ENCODE results near the gene KRT1. TPM values are rescaled to one million over a fixed set of nuclear protein-coding genes. Genes with fewer than 3 reads are reported as not detected.

Gene KRT1
- total RNA-seq: not detected in 3 replicates
- long read RNA-seq: 0 reads

- H3K4me3 Mint-ChIP-seq (ENCODE audit: unreplicated experiment): no peak within 1 kb of the TSS
- H3K9me3 Mint-ChIP-seq (ENCODE audit: low read depth): no peaks in the 10 kb centered on the region
- no peaks in the 10 kb centered on the region for H3K36me3 Mint-ChIP-seq (ENCODE audit: low read depth)
- no peak for TF ChIP-seq CTCF (IDR thresholded peaks at IDR 0.05)
- H3K27ac Mint-ChIP-seq (ENCODE audit: unreplicated experiment): no peak within 1 kb of the TSS
- peaks cover 72% of the 10 kb centered on the region for H3K27me3 Mint-ChIP-seq (ENCODE audit: low read depth)
- no peak for DNase-seq (ENCODE audit: low spot score)
- no peaks in the 10 kb centered on the region for H3K4me1 Mint-ChIP-seq (ENCODE audit: low read depth)
Observed at GRCh38 chr12:52680363-52680762, at the start of gene KRT1. Gene KRT1 (minus strand): TSS chr12:52680407. CDS start chr12:52680348, 59 bp downstream.

DNA sequence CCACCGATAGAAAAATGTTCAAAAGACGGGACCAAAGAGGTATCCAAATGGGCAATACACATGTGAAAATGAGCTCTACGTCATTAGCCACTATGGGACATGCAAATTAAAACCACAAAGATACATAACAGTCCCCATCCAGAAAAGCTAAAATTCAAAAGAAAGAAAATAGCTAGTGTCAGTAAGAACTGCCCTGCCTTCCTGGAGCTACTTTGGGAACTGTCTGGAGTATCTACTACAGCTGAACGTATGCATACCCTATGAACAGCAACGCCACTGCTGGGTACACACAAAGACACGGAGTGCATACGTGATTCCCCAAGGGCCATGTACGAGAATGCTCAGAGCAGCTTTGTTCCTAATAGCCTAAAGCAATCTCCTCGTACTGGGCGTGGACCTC is 48.9 kb upstream of the KRT1 start:
- Mint-ChIP-seq H3K4me1 (ENCODE audit: low read depth) (no peaks in the 10 kb centered on the region), H3K9me3 (ENCODE audit: low read depth) (no peaks in the 10 kb centered on the region), H3K27me3 (ENCODE audit: low read depth) (peaks cover 58% of the 10 kb centered on the region), H3K36me3 (ENCODE audit: low read depth) (no peaks in the 10 kb centered on the region), H3K27ac (ENCODE audit: unreplicated experiment) (no peak overlapping the region), H3K4me3 (ENCODE audit: unreplicated experiment) (no peak overlapping the region)
- TF ChIP-seq CTCF (IDR thresholded peaks at IDR 0.05): no peak
- no peak for DNase-seq (ENCODE audit: low spot score)

- TF ChIP-seq CTCF (IDR thresholded peaks at IDR 0.05): no peak
- no peak overlapping the region for H3K27ac Mint-ChIP-seq (ENCODE audit: unreplicated experiment)
- DNase-seq (ENCODE audit: low spot score): no peak
- H3K4me1 Mint-ChIP-seq (ENCODE audit: low read depth): no peaks in the 10 kb centered on the region
- no peak overlapping the region for H3K4me3 Mint-ChIP-seq (ENCODE audit: unreplicated experiment)
- H3K9me3 Mint-ChIP-seq (ENCODE audit: low read depth): no peaks in the 10 kb centered on the region
- peaks cover 55% of the 10 kb centered on the region for H3K27me3 Mint-ChIP-seq (ENCODE audit: low read depth)
- H3K36me3 Mint-ChIP-seq (ENCODE audit: low read depth): no peaks in the 10 kb centered on the region
Observed at GRCh38 chr12:52728374-52728773, 48.2 kb upstream of the KRT1 start.

DNA sequence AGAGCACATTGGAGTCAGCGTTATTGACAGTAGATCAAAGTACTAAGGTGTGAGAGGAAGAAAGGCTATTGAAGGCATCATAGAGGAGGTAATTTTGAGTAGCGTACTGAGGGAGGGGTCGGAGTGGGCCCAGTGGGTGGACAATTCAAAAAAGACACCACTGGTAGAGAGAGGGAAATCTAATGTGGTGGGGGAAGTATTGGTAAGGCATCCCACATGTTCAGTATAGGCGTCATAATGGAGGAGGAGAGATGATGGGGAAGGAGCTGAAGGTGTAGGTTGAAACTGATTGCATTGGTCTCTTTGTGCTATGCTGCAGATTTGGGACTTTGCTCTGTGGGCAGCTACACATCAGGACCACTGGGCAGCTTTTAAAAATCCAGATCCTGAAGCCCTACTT is 46.8 kb upstream of the KRT1 start:
- TF ChIP-seq CTCF (IDR thresholded peaks at IDR 0.05): no peak
- Mint-ChIP-seq H3K36me3 (ENCODE audit: low read depth) (no peaks in the 10 kb centered on the region), H3K9me3 (ENCODE audit: low read depth) (no peaks in the 10 kb centered on the region), H3K27ac (ENCODE audit: unreplicated experiment) (no peak overlapping the region), H3K4me1 (ENCODE audit: low read depth) (no peaks in the 10 kb centered on the region), H3K27me3 (ENCODE audit: low read depth) (peaks cover 67% of the 10 kb centered on the region), H3K4me3 (ENCODE audit: unreplicated experiment) (no peak overlapping the region)
- no peak for DNase-seq (ENCODE audit: low spot score)

DNA sequence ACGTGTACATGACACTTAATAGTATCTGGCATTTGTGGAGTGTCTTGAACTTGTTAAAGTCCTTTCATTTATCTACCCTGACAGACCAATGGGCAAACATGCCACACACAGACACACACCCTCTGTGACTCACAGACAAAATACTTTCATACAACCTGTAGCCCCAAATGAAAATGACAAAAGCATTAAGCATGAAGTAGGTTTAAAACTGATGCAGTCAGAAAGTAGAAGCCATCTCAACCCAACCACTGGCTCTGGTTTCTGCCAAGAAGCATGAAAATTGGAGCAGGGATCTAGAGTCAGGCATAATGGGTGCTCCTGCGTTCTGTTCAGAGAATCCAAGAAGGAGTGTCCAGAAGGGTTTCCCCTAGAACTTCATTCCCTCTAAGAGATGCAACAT is 46.2 kb upstream of the KRT1 start:
- Mint-ChIP-seq H3K27ac (ENCODE audit: unreplicated experiment) (no peak overlapping the region), H3K4me1 (ENCODE audit: low read depth) (no peaks in the 10 kb centered on the region), H3K36me3 (ENCODE audit: low read depth) (no peaks in the 10 kb centered on the region), H3K9me3 (ENCODE audit: low read depth) (no peaks in the 10 kb centered on the region), H3K4me3 (ENCODE audit: unreplicated experiment) (no peak overlapping the region), H3K27me3 (ENCODE audit: low read depth) (peaks cover 65% of the 10 kb centered on the region)
- DNase-seq (ENCODE audit: low spot score): no peak
- no peak for TF ChIP-seq CTCF (IDR thresholded peaks at IDR 0.05)

Measured in chondrocyte (in vitro differentiated cells).